Measurements from ENCODE around the gene DAZL. TPM values are rescaled to one million over a fixed set of nuclear protein-coding genes. Genes with fewer than 3 reads are reported as not detected.
"Not testable (repeated sequence)": the region's sequence is repeated elsewhere in the genome, so short reads cannot be mapped to it uniquely, and the experiment has no call there.

The DAZL gene
- total RNA-seq, result not detected
- long read RNA-seq, donor 1, result 0 reads
- long read RNA-seq, donor 2, result 0 reads

DNA sequence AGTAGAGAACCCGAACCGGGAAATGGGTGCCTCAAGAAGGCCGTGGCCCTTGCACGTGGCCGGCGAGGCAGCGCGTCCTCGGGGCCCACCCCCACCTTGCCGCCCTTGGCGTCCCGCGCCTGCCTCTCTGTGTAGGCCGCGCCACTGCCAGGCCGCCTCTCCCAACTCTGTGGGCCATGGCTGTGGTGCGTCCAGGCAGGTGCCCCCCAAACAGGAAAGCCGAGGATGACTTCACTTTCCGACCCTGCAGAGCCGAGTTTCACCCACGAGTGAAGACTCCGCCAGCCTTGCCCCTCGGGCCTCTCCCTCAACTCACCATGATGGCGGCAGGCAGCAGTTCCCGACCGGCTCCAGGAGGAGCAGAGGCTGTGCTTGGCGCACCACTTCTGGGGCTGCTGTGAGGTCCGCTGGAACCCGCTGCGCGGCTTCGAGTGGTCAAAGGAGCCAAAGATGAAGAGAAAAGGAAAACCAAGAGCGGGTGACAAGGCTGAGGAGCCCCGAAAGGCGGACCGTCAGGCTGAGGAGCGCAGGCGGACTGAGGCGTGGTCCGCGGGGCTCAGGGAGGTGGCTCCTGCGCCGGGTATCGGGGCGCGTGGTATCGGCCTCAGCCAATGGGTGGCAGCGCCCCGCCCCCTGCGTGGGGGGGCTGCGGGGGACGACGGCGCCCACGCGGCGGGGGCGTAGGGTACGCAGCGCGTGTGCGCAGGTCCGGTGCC lies at the start of gene DAZL:
Gene DAZL, minus strand, starts transcription at position 537 of the 716 bp plus-strand sequence. Its CDS starts 218 bp downstream, at position 319.
- no peak for DNase-seq (ENCODE audit: low spot score)

DNA sequence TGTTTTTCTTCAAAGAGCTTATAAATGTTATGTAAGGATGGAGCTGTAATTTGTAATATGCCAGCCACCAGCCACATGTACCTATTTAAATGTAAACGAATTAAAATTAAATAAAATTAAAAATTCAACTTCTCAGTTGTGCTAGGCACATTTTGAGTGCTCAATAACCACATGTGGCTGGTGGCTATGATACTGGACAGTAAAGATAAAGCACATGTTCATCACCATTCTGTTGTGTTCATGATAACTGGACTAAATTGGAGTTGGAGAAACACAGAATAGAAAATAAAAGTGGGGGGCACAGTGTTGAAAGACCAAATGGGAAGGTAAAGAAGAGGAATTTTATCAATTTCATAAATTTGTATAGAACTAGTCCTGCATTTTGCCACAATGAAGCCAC lies 49.8 kb upstream of the DAZL start:
- intact Hi-C loops (cut with DNase I), result no loop called here
- DNase-seq (ENCODE audit: low spot score), result no peak

More for the DNA sequence above, at the start of gene DAZL:
- intact Hi-C loops (cut with DNase I), result loop anchor here (5.0 to 10.0 kb wide), 3 partner anchors 430 to 630 kb away; no protein-coding TSS in a partner anchor

- intact Hi-C loops (cut with DNase I), result no loop called here
- no peak for DNase-seq (ENCODE audit: low spot score)
These were observed 48.5 kb upstream of the DAZL start for GRCh38 chr3:16653712-16654111.

DNA sequence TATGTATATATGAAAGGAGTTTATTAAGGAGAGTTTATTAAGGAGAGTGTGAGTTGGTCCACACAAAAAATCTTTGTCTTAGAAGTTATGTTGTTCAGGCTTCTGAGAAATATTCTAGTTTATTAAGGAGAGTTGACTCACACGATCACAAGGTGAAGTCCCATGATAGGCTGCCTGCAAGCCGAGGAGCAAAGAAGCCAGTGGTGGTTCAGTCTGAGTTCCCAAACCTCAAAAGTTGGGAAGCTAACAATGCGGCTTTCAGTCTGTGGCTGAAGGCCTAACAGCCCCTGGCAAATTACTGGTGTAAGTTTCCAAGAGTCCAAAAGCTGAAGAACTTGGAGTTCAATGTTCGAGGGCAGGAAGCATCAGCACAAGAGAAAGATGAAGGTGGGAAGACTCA lies 42.4 kb upstream of the DAZL start:
- DNase-seq (ENCODE audit: low spot score), result no peak
- intact Hi-C loops (cut with DNase I), result no loop called here

DNA sequence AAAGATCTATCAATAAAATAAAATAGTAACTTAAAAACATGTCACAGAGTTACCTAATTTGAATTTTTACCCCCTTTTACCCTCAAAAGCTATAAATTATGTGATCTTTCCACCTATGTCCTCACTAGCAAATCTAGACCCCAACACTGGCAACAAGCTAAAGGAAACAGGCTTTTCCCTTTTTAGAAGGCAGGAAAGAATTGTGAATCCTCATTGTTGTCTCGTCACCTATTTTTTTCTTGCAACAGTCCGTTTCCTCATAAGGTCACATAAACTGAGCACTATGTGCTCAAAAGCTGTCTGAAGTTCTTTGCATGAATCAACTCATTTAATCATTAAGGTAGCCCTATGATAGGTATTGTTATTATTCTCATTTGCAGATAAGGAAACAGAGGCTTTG lies 34.6 kb upstream of the DAZL start:
- no peak for DNase-seq (ENCODE audit: low spot score)
- intact Hi-C loops (cut with DNase I), result no loop called here

DNA sequence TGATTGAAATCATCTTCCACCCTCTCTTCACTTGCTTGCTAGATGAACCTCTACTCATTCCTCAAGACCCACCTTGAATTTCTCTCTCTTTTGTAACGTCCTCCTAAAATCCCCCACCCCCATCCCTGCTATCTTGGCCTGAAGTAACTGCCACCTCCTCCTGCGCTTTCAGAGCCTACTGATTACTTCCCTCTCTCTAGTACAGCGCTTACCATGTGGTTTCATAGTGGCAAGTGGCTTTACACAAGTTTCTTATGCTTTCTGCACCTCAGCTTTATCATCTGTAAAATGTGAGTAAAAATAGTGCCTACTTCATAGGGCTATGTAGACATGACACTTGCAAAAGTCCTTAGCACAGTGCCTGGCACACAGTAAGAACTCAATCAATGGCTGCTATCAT lies 28.7 kb upstream of the DAZL start:
- intact Hi-C loops (cut with DNase I), result no loop called here
- no peak for DNase-seq (ENCODE audit: low spot score)

DNA sequence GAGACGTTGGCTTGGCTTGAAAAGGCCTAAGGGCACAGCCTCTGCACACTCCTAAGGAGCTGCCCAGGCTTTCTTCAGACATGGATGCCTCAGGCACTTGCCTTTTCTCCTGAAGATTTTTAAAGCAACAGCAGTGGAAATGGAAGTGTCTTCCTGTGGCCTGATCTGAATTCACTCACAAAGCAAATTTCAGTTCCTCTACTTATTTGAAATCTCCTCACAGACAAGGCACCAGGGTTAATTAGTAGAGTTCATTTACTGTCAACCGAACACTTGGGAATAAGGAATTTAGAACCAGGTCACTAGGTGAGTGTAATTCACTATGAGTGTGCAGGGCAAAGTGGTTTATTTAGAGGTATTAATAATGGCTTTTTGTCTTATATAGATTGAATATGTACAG lies 27.2 kb upstream of the DAZL start:
- no peak for DNase-seq (ENCODE audit: low spot score)
- intact Hi-C loops (cut with DNase I), result no loop called here

GRCh38 chr3:16618721-16619120 lies 13.5 kb upstream of the DAZL start:
- DNase-seq (ENCODE audit: low spot score), result no peak
- intact Hi-C loops (cut with DNase I), result no loop called here

- DNase-seq (ENCODE audit: low spot score); intact Hi-C loops (cut with DNase I): not testable (repeated sequence)
These were observed 11.9 kb upstream of the DAZL start for GRCh38 chr3:16617155-16617554.

- intact Hi-C loops (cut with DNase I), result no loop called here
- DNase-seq (ENCODE audit: low spot score), result no peak
These were observed 10.9 kb upstream of the DAZL start for GRCh38 chr3:16616083-16616482.

- no peak for DNase-seq (ENCODE audit: low spot score)
These were observed 9.1 kb upstream of the DAZL start for GRCh38 chr3:16614033-16615031.

DNA sequence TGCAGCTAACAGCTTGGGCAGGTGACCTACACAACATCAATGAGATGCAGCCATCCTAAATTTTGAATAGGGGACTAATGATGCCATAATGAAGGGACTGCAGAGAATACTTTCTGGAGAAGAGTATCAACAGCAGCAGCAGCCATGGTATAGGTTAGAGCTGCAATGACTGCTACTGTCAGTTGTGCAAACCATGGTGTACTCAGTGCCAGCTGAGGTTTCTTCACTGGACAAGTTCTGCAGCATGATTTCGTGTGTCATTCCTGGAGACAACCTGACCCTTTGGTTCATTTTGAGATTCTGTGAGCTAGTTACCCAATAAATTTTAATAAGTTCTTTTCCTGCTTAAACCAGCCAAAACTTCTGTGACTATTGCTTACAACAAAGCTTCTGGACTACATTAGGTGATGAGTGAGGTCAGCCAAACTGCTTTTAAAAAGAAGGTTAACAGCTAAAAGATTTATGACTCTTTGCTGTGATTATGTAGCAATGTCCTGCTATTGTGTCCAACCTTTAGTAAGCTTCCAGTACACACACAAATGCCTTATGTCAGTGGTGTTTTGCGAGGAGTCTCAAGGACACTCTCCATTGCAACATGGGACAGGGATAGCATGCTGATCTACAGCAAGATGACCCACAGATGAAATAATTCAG lies 4.8 kb upstream of the DAZL start:
- intact Hi-C loops (cut with DNase I), result loop anchor here (10.0 kb wide), 2 partner anchors 425 to 625 kb away; no protein-coding TSS in a partner anchor
- no peak for DNase-seq (ENCODE audit: low spot score)

More at GRCh38 chr3:16614033-16615031, 9.1 kb upstream of the DAZL start:
- intact Hi-C loops (cut with DNase I), result no loop called here

DNA sequence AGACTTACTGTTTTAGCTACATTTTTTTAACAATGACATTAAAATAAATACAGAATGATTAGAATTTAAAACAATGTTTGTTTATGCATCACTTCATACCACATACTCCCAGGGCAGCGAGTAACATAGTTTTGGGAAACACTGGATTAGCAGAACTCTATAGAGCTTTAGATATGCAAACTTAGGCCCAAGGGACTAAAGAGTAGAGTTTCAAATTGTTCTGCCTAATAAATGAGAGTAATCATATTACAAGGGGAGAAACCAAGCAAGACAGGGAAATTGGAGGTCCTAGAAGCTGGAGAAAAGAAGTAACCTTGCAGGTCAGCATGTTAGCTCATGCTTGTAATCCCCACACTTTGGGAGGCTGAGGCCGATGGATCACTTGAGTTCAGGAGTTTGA lies 3.6 kb upstream of the DAZL start:
- intact Hi-C loops (cut with DNase I), result loop anchor here (10.0 kb wide), 2 partner anchors 426 to 626 kb away; no protein-coding TSS in a partner anchor
- no peak for DNase-seq (ENCODE audit: low spot score)

GRCh38 chr3:16607718-16608117 lies 2.5 kb upstream of the DAZL start:
- intact Hi-C loops (cut with DNase I), result loop anchor here (10.0 kb wide), 2 partner anchors 427 to 627 kb away; no protein-coding TSS in a partner anchor
- no peak for DNase-seq (ENCODE audit: low spot score)

GRCh38 chr3:16606398-16606797 lies 1.2 kb upstream of the DAZL start:
- intact Hi-C loops (cut with DNase I), result loop anchor here (10.0 kb wide), 2 partner anchors 428 to 628 kb away; no protein-coding TSS in a partner anchor
- DNase-seq (ENCODE audit: low spot score), result no peak

- intact Hi-C loops (cut with DNase I), result loop anchor here (10.0 kb wide), 2 partner anchors 429 to 629 kb away; no protein-coding TSS in a partner anchor
These were observed 743 bp upstream of the DAZL start for GRCh38 chr3:16605966-16606365.

DNA sequence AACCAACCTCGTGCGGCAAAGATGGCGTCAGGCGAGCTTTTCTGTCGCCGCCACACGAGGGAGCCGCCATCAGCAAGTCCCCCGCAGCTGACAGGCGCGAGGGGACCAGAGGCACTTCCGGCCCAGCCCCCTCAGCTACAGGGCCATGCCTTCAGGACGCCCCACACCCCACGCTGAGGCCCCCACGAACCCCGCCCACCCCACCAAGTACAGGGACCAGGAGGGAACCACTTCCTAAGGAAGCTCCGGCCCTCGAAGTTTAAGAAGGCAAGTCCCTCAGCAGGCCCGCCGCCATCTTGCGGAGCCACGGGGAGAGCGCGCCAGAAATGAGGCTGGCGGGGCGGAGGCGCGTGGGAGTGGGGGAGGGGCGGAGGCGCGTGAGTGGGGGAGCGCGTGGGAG lies 790 bp downstream of the DAZL start:
- no peak for DNase-seq (ENCODE audit: low spot score)
- intact Hi-C loops (cut with DNase I), result loop anchor here (5.0 to 10.0 kb wide), 3 partner anchors 430 to 630 kb away; no protein-coding TSS in a partner anchor

More at GRCh38 chr3:16605966-16606365, 743 bp upstream of the DAZL start:
- DNase-seq (ENCODE audit: low spot score), result no peak

- intact Hi-C loops (cut with DNase I), result loop anchor here (2.0 to 10.0 kb wide), 4 partner anchors 27 to 633 kb away; no protein-coding TSS in a partner anchor
- DNase-seq (ENCODE audit: low spot score), result no peak
These were observed 3.7 kb downstream of the DAZL start for GRCh38 chr3:16601537-16602005.
